Astrocyte (in vitro differentiated cells and primary cell): ENCODE data around the gene EDN2.

Source experiments
- EZH2 ChIP-seq: IDR thresholded peaks from 2 replicates; pipeline ENCODE4 v1.6.1; 2012; ENCODE audit warnings: mild to moderate bottlenecking, low read length, inconsistent platforms; ENCODE audit not compliant: insufficient read depth
- TF ChIP-seq, protein P1 (sequence below): IDR thresholded peaks from 2 replicates; pipeline ENCODE4 v1.5.1; 2011; ENCODE audit warnings: low read depth, mild to moderate bottlenecking, inconsistent platforms, low read length, moderate library complexity; ENCODE audit not compliant: insufficient read depth

DNA sequence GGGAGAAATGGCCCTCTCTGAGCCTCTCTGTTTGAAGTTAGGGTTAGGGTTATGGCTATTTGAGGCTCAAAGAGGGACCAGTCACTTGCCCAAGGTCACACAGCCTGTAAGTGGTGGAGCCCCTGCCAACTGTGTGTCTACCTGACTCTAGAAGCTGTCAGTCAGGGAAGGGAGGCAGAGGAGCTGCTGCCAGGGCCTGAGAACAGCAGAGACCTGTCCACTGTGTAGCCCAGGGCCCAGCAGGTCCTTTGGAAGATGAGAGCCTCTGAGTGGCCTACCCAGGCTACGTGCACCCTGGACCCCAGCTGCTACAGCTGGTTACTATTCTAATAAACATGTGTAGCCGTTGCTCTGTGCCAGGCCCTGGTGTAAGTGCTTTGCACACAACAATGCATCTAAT lies 15.1 kb upstream of the EDN2 start:
- no peak for TF ChIP-seq EZH2
- TF ChIP-seq, protein P1, sequence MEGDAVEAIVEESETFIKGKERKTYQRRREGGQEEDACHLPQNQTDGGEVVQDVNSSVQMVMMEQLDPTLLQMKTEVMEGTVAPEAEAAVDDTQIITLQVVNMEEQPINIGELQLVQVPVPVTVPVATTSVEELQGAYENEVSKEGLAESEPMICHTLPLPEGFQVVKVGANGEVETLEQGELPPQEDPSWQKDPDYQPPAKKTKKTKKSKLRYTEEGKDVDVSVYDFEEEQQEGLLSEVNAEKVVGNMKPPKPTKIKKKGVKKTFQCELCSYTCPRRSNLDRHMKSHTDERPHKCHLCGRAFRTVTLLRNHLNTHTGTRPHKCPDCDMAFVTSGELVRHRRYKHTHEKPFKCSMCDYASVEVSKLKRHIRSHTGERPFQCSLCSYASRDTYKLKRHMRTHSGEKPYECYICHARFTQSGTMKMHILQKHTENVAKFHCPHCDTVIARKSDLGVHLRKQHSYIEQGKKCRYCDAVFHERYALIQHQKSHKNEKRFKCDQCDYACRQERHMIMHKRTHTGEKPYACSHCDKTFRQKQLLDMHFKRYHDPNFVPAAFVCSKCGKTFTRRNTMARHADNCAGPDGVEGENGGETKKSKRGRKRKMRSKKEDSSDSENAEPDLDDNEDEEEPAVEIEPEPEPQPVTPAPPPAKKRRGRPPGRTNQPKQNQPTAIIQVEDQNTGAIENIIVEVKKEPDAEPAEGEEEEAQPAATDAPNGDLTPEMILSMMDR: no peak
